ENCODE measurements around the gene TRPM7. TPM values are rescaled to one million over a fixed set of nuclear protein-coding genes. Genes with fewer than 3 reads are reported as not detected.

TRPM7 gene
- total and polyA plus RNA-seq, 4 donors: 6.3 to 81.1 (median 24.0) TPM

DNA sequence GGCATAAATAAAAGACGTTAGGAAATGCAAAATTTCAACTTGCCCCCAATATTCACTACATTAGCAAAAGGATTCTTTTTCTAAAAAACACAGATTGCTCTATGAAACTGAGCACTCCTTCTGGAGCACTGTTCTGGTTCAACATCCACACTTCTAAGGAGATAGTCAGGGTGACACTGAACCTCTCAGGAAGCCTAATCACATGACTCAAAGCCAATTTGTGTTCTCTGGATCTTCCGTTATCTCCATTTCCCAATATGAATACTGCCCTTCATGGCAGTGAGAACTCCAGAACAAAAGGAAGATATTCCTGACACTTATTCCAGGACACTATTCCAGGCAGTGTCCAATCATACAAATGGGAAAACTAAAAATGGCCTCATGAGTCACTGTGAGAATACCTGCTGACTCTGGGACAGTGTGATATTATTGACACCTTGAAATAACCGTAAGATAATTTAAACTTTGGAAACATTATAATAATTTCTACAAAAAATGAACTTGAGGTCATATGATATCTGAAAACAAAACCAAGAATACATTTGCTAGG is 21.4 kb upstream of the TRPM7 start:
- no peak for DNase-seq (ENCODE audit: low spot score)
- peaks cover 0 to 9% (median 5%) of the 10 kb centered on the region in 4 donors for H3K36me3 ChIP-seq (ENCODE audit: control insufficient read depth in 4 of 4, insufficient read depth in 3 of 4, low read depth in 1 of 4, low read length in 3 of 4)
- H3K9me3 ChIP-seq (ENCODE audit: control insufficient read depth in 4 of 4, low read length in 3 of 4): no peaks in the 10 kb centered on the region
- no peaks in the 10 kb centered on the region for H3K27me3 ChIP-seq (ENCODE audit: control insufficient read depth in 4 of 4, insufficient read depth in 4 of 4, low read length in 3 of 4)
- no peak overlapping the region for H3K9ac ChIP-seq (ENCODE audit: low read depth in 1 of 2, low read length in 2 of 2)
- no peak overlapping the region for H3K27ac ChIP-seq (ENCODE audit: low read depth in 1 of 2, low read length in 2 of 2)
- TF ChIP-seq, protein P1, sequence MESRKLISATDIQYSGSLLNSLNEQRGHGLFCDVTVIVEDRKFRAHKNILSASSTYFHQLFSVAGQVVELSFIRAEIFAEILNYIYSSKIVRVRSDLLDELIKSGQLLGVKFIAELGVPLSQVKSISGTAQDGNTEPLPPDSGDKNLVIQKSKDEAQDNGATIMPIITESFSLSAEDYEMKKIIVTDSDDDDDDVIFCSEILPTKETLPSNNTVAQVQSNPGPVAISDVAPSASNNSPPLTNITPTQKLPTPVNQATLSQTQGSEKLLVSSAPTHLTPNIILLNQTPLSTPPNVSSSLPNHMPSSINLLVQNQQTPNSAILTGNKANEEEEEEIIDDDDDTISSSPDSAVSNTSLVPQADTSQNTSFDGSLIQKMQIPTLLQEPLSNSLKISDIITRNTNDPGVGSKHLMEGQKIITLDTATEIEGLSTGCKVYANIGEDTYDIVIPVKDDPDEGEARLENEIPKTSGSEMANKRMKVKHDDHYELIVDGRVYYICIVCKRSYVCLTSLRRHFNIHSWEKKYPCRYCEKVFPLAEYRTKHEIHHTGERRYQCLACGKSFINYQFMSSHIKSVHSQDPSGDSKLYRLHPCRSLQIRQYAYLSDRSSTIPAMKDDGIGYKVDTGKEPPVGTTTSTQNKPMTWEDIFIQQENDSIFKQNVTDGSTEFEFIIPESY (IDR thresholded peaks at IDR 0.05): no peak
- TF ChIP-seq, protein P2, sequence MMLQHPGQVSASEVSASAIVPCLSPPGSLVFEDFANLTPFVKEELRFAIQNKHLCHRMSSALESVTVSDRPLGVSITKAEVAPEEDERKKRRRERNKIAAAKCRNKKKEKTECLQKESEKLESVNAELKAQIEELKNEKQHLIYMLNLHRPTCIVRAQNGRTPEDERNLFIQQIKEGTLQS (IDR thresholded peaks at IDR 0.05): no peak
- no peak overlapping the region for H3K4me3 ChIP-seq (ENCODE audit: low read depth in 1 of 3, low read length in 3 of 3)
- peaks cover 0 to 7% (median 1%) of the 10 kb centered on the region in 4 donors for H3K4me1 ChIP-seq (ENCODE audit: control insufficient read depth in 4 of 4, insufficient read depth in 4 of 4, low read length in 3 of 4)
- WGBS: 92% methylated on average over 3 of the region's 3 CpGs

DNA sequence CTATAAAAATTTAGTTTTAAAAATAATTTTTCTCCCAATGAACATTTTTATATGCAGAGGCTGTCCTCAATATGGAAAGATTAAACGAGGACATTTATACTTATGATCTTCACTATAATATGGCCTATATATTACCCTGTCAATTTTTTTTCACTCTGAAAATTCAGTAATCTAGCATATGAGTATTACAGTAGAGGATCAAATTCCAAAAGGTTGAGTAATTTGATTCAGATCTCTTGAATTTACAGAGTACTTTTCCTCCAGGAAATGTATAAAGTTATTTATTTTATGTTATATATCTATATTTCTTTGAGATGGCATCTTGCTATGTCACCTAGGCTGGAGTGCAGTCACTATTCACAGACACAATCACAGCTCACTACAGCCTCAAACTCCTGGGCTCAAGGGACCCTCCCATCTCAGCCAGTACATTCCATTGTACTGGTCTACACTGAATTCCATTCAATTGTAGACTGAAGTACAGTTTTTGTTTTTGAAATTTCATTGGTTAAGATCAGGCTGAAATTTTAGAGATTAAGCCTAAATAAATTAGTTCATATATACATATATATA is 16.3 kb upstream of the TRPM7 start:
- no peak for DNase-seq (ENCODE audit: low spot score)
- no peak overlapping the region for H3K9ac ChIP-seq (ENCODE audit: low read depth in 1 of 2, low read length in 2 of 2)
- no peaks in the 10 kb centered on the region for H3K27me3 ChIP-seq (ENCODE audit: control insufficient read depth in 4 of 4, insufficient read depth in 4 of 4, low read length in 3 of 4)
- H3K9me3 ChIP-seq (ENCODE audit: control insufficient read depth in 4 of 4, low read length in 3 of 4): no peaks in the 10 kb centered on the region
- no peak overlapping the region for H3K4me3 ChIP-seq (ENCODE audit: low read depth in 1 of 3, low read length in 3 of 3)
- 92% methylated on average over 1 of the region's 1 CpG for WGBS
- no peak overlapping the region for H3K27ac ChIP-seq (ENCODE audit: low read depth in 1 of 2, low read length in 2 of 2)
- H3K36me3 ChIP-seq (ENCODE audit: control insufficient read depth in 4 of 4, insufficient read depth in 3 of 4, low read depth in 1 of 4, low read length in 3 of 4): peaks cover 0 to 7% (median 3%) of the 10 kb centered on the region in 4 donors
- TF ChIP-seq JUND (IDR thresholded peaks at IDR 0.05) (no peak), RXRA (IDR thresholded peaks at IDR 0.05) (no peak), GABPA (IDR thresholded peaks at IDR 0.05 in 1 of 2, conservative IDR thresholded peaks at IDR 0.05 in 1 of 2) (no peak), SP1 (IDR thresholded peaks at IDR 0.05) (no peak), FOXA1 (IDR thresholded peaks at IDR 0.05) (no peak), TAF1 (conservative IDR thresholded peaks at IDR 0.05) (no peak), HNF4A (conservative IDR thresholded peaks at IDR 0.05) (no peak), EGR1 (IDR thresholded peaks at IDR 0.05; ENCODE audit: low read depth in 2 of 2) (no peak)
- TF ChIP-seq, protein P1 (IDR thresholded peaks at IDR 0.05): no peak
- TF ChIP-seq, protein P3, sequence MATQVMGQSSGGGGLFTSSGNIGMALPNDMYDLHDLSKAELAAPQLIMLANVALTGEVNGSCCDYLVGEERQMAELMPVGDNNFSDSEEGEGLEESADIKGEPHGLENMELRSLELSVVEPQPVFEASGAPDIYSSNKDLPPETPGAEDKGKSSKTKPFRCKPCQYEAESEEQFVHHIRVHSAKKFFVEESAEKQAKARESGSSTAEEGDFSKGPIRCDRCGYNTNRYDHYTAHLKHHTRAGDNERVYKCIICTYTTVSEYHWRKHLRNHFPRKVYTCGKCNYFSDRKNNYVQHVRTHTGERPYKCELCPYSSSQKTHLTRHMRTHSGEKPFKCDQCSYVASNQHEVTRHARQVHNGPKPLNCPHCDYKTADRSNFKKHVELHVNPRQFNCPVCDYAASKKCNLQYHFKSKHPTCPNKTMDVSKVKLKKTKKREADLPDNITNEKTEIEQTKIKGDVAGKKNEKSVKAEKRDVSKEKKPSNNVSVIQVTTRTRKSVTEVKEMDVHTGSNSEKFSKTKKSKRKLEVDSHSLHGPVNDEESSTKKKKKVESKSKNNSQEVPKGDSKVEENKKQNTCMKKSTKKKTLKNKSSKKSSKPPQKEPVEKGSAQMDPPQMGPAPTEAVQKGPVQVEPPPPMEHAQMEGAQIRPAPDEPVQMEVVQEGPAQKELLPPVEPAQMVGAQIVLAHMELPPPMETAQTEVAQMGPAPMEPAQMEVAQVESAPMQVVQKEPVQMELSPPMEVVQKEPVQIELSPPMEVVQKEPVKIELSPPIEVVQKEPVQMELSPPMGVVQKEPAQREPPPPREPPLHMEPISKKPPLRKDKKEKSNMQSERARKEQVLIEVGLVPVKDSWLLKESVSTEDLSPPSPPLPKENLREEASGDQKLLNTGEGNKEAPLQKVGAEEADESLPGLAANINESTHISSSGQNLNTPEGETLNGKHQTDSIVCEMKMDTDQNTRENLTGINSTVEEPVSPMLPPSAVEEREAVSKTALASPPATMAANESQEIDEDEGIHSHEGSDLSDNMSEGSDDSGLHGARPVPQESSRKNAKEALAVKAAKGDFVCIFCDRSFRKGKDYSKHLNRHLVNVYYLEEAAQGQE (IDR thresholded peaks at IDR 0.05): no peak
- TF ChIP-seq, protein P2 (IDR thresholded peaks at IDR 0.05): no peak
- peaks cover 0 to 7% (median 2%) of the 10 kb centered on the region in 4 donors for H3K4me1 ChIP-seq (ENCODE audit: control insufficient read depth in 4 of 4, insufficient read depth in 4 of 4, low read length in 3 of 4)

All from liver (tissue), 9 donors.